HG02938 (cell line): Measurements from ENCODE around the gene PPM1L.
"Not testable (repeated sequence)": the region's sequence is repeated elsewhere in the genome, so short reads cannot be mapped to it uniquely, and the experiment has no call there.

ENCODE experiments used
- ATAC-seq: cut with Tn5 transposase; IDR thresholded peaks from one replicate; pipeline ENCODE4 v1.9.1; 2021; ENCODE audit warnings: mild to moderate bottlenecking, moderate library complexity; ENCODE audit not compliant: unreplicated experiment

PPM1L gene

GRCh38 chr3:160755776-160756304 lies at the start of gene PPM1L:
TSS of gene PPM1L (plus strand) at chr3:160756231.
- peak; percentile 44 for ATAC-seq

GRCh38 chr3:160707187-160707794 lies 48.7 kb upstream of the PPM1L start:
- peak; percentile 75 for ATAC-seq

GRCh38 chr3:160709477-160710182 lies 46.4 kb upstream of the PPM1L start:
- no peak for ATAC-seq

GRCh38 chr3:160713144-160713543 lies 42.9 kb upstream of the PPM1L start:
- ATAC-seq, result not testable (repeated sequence)

- ATAC-seq, result no peak
Measured at GRCh38 chr3:160719710-160720109, 36.3 kb upstream of the PPM1L start.

GRCh38 chr3:160720123-160720746 lies 35.8 kb upstream of the PPM1L start:
- peak; percentile 88 for ATAC-seq

GRCh38 chr3:160722331-160722730 lies 33.7 kb upstream of the PPM1L start:
- no peak for ATAC-seq

- ATAC-seq, result no peak
Measured at GRCh38 chr3:160725338-160725737, 30.7 kb upstream of the PPM1L start.

- no peak for ATAC-seq
Measured at GRCh38 chr3:160735826-160736225, 20.2 kb upstream of the PPM1L start.

- no peak for ATAC-seq
Measured at GRCh38 chr3:160738048-160738447, 18.0 kb upstream of the PPM1L start.

- ATAC-seq, result no peak
Measured at GRCh38 chr3:160739079-160739478, 17.0 kb upstream of the PPM1L start.

GRCh38 chr3:160746976-160747375 lies 9.1 kb upstream of the PPM1L start:
- ATAC-seq, result no peak

- ATAC-seq, result no peak
Measured at GRCh38 chr3:160747422-160747821, 8.6 kb upstream of the PPM1L start.

GRCh38 chr3:160748231-160748630 lies 7.8 kb upstream of the PPM1L start:
- no peak for ATAC-seq

GRCh38 chr3:160748787-160749186 lies 7.2 kb upstream of the PPM1L start:
- ATAC-seq, result no peak

GRCh38 chr3:160753953-160754352 lies 2.1 kb upstream of the PPM1L start:
- no peak for ATAC-seq

GRCh38 chr3:160754371-160754854 lies 1.6 kb upstream of the PPM1L start:
- no peak for ATAC-seq

- ATAC-seq, result peak; percentile 81
Measured at GRCh38 chr3:160754855-160755747, 930 bp upstream of the PPM1L start.

GRCh38 chr3:160757233-160758106 lies 1.4 kb downstream of the PPM1L start:
- no peak for ATAC-seq
